Bronchial epithelial cell (primary cell): ENCODE results near the gene SHISA9. TPM values are rescaled to one million over a fixed set of nuclear protein-coding genes. Genes with fewer than 3 reads are reported as not detected.
A peak's percentile ranks its signal among the peaks of the same experiment; 100 is the strongest.

ENCODE experiments used
- DNase-seq: peaks from one replicate; pipeline ENCODE4 v3.0.0-alpha.2; 2010; ENCODE audit warnings: low read depth
- FAIRE-seq: peaks from 2 replicates; lab custom pipeline; 2011; peaks lifted over from hg19 to GRCh38; lab: Jason Lieb, UNC
- H3K27me3 ChIP-seq: 2 replicates; pipeline ENCODE4 v1.5.1; 2011; ENCODE audit warnings: low read length; ENCODE audit not compliant: control insufficient read depth, insufficient read depth
- H3K36me3 ChIP-seq: 2 replicates; pipeline ENCODE4 v1.5.1; 2011; ENCODE audit warnings: low read length; ENCODE audit not compliant: control insufficient read depth, insufficient read depth
- H3K4me3 ChIP-seq: 2 replicates; pipeline ENCODE4 v1.5.1; 2011; ENCODE audit warnings: mild to moderate bottlenecking, low read depth, low read length, control low read depth
- CTCF ChIP-seq: IDR thresholded peaks from 2 replicates; pipeline ENCODE4 v1.5.1; 2011; ENCODE audit warnings: mild to moderate bottlenecking, moderate library complexity, low read length, control low read depth, inconsistent platforms; ENCODE audit not compliant: insufficient read depth, severe bottlenecking
- total RNA-seq: library from RNA; depleted of rRNA; stranded (reverse); fragments of >200 nt; gene quantifications from 2 replicates; pipeline ENCODE4 v1.2.1, GENCODE V29; 2014

The SHISA9 gene
- total RNA-seq, 1 donor from 2014 or later = under 0.01 TPM

GRCh38 chr16:12893050-12893750 is 8.2 kb upstream of the SHISA9 start:
- TF ChIP-seq CTCF = no peak
- FAIRE-seq (no peak), DNase-seq (no peak)
- Histone ChIP-seq H3K27me3 (no peaks in the 10 kb centered on the region), H3K4me3 (no peak overlapping the region), H3K36me3 (no peaks in the 10 kb centered on the region)

DNA sequence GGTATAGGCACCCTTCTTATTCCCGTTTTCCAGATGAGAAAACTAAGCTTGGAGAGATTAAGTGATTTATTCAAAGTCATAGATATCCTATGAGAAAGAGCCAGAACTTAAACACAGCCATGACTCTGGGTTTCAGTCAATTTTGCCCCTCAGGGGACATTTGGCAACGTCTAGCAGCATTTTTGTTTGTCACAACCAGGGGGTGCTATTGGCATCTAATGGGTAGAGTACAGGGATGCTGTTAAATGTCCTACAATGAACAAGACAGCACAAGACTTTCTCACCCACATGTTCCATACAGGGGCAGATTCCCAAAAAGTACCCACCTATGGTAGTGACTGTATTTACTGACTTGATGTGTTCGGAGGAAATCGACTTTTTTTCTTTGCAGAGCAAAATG is 4.8 kb upstream of the SHISA9 start:
- FAIRE-seq (no peak), DNase-seq (peak; percentile 10)
- TF ChIP-seq CTCF = no peak

DNA sequence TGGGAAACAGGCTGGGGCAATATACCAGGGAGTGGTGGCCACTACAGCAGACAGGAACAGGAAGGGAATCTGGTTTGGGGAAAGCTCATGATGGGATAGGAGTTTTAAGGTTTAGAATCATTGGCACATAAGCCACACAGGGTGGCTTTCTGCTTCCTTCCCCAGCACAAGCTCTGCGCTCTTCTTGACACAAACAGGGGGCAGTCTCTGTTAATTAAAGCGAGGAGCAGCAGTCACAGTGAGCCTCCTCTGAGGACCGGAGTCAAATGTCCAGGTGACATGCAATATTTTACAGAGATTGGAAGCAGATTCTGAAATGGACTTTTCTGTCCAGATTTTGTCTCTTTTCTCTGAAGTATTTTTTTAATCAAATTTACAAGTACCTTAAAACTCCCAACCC is 2.8 kb upstream of the SHISA9 start:
- H3K36me3 ChIP-seq = no peaks in the 10 kb centered on the region
- TF ChIP-seq CTCF = no peak
- FAIRE-seq (no peak), DNase-seq (no peak)
- no peak overlapping the region for H3K4me3 ChIP-seq
- peaks cover 21% of the 10 kb centered on the region for H3K27me3 ChIP-seq

More for the DNA sequence above, 4.8 kb upstream of the SHISA9 start:
- Histone ChIP-seq H3K36me3 (no peaks in the 10 kb centered on the region), H3K27me3 (peaks cover 9% of the 10 kb centered on the region), H3K4me3 (no peak overlapping the region)

DNA sequence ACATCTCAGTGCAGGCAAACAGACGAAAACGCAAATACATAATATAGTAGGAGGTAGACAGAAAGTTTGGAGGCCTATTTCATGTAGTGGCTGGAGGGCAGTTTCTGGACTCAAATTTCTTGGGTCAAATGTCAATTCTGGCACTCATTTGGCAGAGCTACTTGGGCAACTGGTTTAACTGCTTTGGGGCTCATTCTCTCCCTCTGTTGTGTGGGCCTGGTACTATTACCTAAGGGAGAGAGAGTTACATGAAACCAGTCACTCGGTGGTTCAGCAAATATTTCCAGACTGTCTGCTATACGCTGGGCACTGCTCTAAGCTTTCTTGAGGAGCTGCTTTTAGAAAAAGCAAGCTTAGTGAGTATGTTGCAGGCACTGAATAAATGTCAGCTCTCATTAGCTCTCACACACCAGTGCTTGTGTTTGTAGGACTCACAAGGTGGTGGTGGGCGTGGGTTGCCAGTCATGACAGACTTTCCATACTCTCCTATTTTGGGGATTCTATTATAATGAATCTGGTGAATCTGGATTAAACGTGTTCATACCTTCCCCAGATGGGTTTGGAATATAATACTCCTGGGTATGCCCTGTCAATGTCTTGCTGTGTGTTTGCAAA is 1.8 kb upstream of the SHISA9 start:
- DNase-seq (peak; percentile 12), FAIRE-seq (no peak)
- no peak for TF ChIP-seq CTCF
- H3K36me3 ChIP-seq = no peaks in the 10 kb centered on the region
- H3K4me3 ChIP-seq = no peak overlapping the region
- H3K27me3 ChIP-seq = peaks cover 22% of the 10 kb centered on the region

DNA sequence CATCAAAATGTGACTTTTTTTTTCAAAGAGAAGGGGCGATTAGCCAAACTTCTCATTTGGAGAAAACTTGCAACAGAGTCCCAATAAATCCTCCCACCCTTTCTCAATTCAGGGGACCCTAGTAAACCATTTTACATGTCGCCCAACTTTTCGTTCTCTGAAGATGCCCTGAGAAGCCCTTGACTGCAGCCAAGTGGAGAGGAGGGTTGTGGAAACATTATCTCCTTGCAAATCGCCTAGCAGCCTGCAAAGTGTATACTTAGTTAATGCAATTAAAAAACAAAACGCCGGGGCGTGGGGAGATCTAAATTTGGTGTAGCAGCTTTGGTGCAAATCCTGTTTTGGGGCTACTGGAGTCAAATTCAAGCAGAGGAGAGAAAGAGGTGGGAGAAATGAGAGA is 1.2 kb upstream of the SHISA9 start:
- no peak overlapping the region for H3K4me3 ChIP-seq
- H3K27me3 ChIP-seq = peaks cover 22% of the 10 kb centered on the region
- FAIRE-seq = no peak
- no peaks in the 10 kb centered on the region for H3K36me3 ChIP-seq
- no peak for DNase-seq
- TF ChIP-seq CTCF = no peak
